HUES48 (cell line): ENCODE data around the gene PLAAT2.
"Not testable (repeated sequence)": the region's sequence is repeated elsewhere in the genome, so short reads cannot be mapped to it uniquely, and the experiment has no call there.

Source experiments
- H3K27ac ChIP-seq: one replicate; pipeline ENCODE4 v1.7.0; 2013; ENCODE audit warnings: low read depth, low read length, inconsistent platforms
- H3K27me3 ChIP-seq: 2 replicates; pipeline ENCODE4 v1.6.1; 2013; ENCODE audit warnings: mild to moderate bottlenecking, low read length; ENCODE audit not compliant: control insufficient read depth, insufficient read depth
- H3K36me3 ChIP-seq: 2 replicates; pipeline ENCODE4 v1.6.1; 2013; ENCODE audit warnings: low read length; ENCODE audit not compliant: control insufficient read depth, insufficient read depth
- H3K4me1 ChIP-seq: 2 replicates; pipeline ENCODE4 v1.6.1; 2013; ENCODE audit warnings: mild to moderate bottlenecking, low read length; ENCODE audit not compliant: control insufficient read depth, insufficient read depth
- H3K4me3 ChIP-seq: 2 replicates; pipeline ENCODE4 v1.5.1; 2013; ENCODE audit warnings: mild to moderate bottlenecking, low read depth, low read length
- H3K9ac ChIP-seq: 2 replicates; pipeline ENCODE4 v1.6.1; 2013; ENCODE audit warnings: mild to moderate bottlenecking, low read depth, low read length, moderate library complexity
- H3K9me3 ChIP-seq: 2 replicates; pipeline ENCODE4 v1.6.1; 2013; ENCODE audit warnings: low read length; ENCODE audit not compliant: control insufficient read depth, insufficient read depth

The PLAAT2 gene

DNA sequence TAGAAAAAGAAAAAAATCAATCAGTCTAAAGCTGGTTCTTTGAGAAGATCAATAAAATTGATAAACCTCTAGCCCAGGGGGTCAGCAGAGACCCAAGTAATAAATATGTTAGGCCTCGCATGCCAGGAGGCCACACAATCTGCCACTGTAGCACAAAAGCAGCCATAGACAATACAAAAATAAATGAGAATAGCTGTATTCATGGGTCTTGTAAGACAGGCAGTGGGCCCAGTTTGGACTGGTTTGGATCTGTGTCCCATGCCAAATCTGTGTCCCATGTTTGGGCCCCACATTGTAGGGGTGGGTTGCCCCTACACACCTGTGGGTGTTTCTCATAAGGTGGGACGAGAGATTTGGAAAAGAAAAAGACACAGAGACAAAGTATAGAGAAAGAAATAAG lies 33.2 kb downstream of the PLAAT2 start:
- Histone ChIP-seq H3K27ac (peak overlapping the region; percentile 94), H3K4me3 (peak overlapping the region; percentile 31), H3K27me3 (no peaks in the 10 kb centered on the region), H3K36me3 (no peaks in the 10 kb centered on the region), H3K4me1 (peaks cover 52% of the 10 kb centered on the region), H3K9me3 (no peaks in the 10 kb centered on the region), H3K9ac (peak overlapping the region; percentile 88)

DNA sequence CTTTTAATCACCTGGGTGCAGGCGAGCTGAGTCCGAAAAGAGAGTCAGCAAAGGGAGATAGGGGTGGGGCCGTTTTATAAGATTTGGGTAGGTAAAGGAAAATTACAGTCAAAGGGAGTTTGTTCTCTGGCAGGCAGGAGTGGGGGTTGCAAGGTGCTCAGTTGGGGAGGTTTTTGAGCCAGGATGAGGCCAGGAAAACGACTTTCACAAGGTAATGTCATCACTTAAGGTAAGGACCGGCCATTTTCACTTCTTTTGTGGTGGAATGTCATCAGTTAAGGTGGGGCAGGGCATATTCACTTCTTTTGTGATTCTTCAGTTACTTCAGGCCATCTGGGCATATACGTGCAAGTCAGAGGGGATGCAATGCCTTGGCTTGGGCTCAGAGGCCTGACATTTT lies 33.8 kb downstream of the PLAAT2 start:
- Histone ChIP-seq H3K9ac (peak overlapping the region; percentile 88), H3K4me3 (peak overlapping the region; percentile 31; the same call in 1 of the 2 replicates), H3K27ac (peak overlapping the region; percentile 94), H3K4me1 (peaks cover 52% of the 10 kb centered on the region)
- H3K9me3 ChIP-seq, H3K27me3 ChIP-seq, H3K36me3 ChIP-seq: not testable (repeated sequence)

DNA sequence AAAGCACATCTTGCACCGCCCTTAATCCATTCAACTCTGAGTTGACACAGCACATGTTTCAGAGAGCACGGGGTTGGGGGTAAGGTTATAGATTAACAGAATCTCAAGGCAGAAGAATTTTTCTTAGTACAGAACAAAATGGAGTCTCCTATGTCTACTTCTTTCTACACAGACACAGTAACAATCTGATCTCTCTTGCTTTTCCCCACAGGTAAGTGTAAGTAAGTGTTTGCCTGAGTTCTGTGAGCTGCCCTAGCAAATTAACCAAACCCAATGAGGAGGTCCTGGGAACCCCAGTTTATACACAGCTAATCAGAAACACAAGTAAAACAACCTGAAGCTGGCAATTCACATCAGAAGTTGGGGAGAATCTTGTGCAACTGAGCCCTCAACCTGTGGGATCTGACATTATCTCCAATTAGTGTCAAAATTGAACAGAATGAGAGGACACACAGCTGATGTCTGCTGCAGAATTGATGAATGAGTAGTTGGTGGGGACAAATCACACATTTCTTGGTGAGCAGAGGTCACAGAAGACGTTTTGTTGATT lies 34.4 kb downstream of the PLAAT2 start:
- Histone ChIP-seq H3K9ac (peak overlapping the region; percentile 88), H3K4me3 (peak overlapping the region; percentile 31; the same call in 1 of the 2 replicates), H3K4me1 (peaks cover 51% of the 10 kb centered on the region), H3K27ac (peak overlapping the region; percentile 94)
- H3K27me3 ChIP-seq, H3K36me3 ChIP-seq, H3K9me3 ChIP-seq: not testable (repeated sequence)

DNA sequence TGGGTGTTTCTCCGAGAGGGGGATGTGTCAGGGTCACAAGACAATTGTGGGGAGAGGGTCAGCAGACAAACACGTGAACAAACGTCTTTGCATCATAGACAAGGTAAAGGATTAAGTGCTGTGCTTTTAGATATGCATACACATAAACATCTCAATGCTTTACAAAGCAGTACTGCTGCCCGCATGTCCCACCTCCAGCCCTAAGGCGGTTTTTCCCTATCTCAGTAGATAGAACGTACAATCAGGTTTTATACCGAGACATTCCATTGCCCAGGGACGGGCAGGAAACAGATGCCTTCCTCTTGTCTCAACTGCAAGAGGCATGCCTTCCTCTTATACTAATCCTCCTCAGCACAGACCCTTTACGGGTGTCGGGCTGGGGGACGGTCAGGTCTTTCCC lies 35.0 kb downstream of the PLAAT2 start:
- not testable (repeated sequence) for H3K4me3 ChIP-seq, H3K27me3 ChIP-seq, H3K36me3 ChIP-seq
- Histone ChIP-seq H3K9me3 (peaks cover 15% of the 10 kb centered on the region), H3K27ac (peak overlapping the region; percentile 65), H3K9ac (0 out of 2 replicates have a peak overlapping the region, but pooled peaks have one; percentile 34), H3K4me1 (peaks cover 45% of the 10 kb centered on the region)

DNA sequence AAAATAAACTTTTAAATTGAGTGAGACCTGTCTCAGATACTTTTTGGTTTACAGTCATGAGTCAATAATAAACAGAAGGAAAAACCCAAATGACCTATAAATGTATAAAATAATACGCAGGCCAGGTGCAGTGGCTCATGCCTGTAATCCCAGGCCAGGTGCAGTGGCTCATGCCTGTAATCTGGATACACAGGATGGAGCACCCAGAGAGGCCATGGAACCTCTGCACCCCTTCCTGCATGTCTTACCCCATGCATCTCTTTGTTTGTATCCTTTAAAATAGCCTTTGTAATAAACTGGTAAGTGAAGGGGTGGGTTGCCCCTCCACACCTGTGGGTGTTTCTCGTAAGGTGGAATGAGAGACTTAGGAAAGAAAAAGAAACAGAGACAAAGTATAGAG lies 35.5 kb downstream of the PLAAT2 start:
- no peaks in the 10 kb centered on the region for H3K27me3 ChIP-seq
- H3K4me1 ChIP-seq = peaks cover 40% of the 10 kb centered on the region
- H3K36me3 ChIP-seq = no peaks in the 10 kb centered on the region; the same call in 1 of the 2 replicates
- peak overlapping the region; percentile 65 for H3K27ac ChIP-seq
- peak overlapping the region; percentile 34 for H3K9ac ChIP-seq
- H3K9me3 ChIP-seq = peaks cover 19% of the 10 kb centered on the region
- 0 out of 2 replicates have a peak overlapping the region, but pooled peaks have one; percentile 2 for H3K4me3 ChIP-seq

DNA sequence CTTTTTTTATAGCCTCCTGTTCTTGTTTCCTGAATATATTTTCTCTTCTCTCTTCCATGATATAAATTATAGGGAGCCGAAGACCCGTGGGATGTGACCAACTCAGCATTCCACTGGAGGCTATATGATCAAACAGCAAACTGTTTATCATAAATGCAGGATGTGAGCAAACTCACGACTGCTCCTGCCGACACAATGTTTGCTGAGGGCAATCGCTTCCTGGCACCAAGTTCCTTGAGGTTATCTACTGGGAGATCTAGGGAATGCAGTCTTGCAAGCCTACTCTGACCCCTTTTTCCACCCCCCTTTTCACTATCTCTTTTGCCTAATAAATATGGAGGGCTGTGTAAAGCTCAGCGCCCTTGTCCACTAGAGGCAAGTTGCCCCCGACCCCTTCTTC lies 40.0 kb downstream of the PLAAT2 start:
- Histone ChIP-seq H3K9me3 (peaks cover 36% of the 10 kb centered on the region), H3K4me3 (no peak overlapping the region), H3K36me3 (no peaks in the 10 kb centered on the region; the same call in 1 of the 2 replicates), H3K9ac (no peak overlapping the region), H3K27ac (no peak overlapping the region), H3K27me3 (no peaks in the 10 kb centered on the region), H3K4me1 (peaks cover 7% of the 10 kb centered on the region)

DNA sequence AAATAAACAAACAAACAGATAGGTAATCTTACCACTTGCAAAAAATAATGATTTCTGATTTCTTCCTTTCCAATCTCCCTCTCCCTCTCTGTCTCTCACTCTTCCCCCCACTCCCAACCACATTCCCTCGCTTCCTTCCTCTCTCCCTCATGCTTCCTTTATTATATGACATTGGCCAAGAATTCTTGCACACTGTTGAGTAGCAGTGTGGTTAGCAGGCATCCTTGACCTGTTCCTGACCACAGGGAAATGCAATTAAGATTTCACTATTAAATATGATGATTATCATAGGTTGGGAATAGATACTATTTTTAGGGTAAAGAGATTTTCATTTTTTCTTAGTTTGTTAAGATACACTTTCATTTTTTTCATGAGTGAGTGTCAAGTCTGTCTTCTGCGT lies 41.3 kb downstream of the PLAAT2 start:
- Histone ChIP-seq H3K4me3 (no peak overlapping the region), H3K36me3 (no peaks in the 10 kb centered on the region; the same call in 1 of the 2 replicates), H3K9me3 (peaks cover 36% of the 10 kb centered on the region), H3K27ac (no peak overlapping the region), H3K9ac (no peak overlapping the region), H3K27me3 (no peaks in the 10 kb centered on the region), H3K4me1 (no peaks in the 10 kb centered on the region)

DNA sequence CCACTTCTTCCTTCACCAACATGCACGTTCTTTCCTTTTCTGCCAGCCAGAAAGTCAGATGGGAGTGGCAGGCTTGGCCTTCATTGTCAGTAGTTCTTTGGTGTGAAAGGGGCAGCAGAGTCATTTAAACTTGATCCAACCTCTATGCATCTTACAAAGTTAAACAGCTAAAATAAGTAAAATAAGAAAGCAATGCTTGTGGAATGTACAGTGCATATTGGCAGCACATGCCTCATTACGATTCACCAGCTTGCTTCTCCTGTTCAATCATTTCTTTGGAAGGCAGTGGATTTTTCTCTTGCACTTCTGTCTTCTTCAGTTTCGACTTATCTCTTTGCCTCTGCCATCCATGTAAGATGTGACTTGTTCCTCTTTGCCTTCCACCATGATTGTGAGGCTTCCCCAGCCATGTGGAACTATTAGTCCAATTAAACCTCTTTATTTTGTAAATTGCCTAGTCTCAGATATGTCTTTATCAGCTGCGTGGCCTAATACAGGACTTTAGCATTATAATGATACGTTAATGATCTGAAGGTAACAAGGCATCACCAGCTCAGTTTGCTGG lies 42.5 kb downstream of the PLAAT2 start:
- Histone ChIP-seq H3K9me3 (peaks cover 36% of the 10 kb centered on the region), H3K9ac (no peak overlapping the region), H3K4me3 (no peak overlapping the region), H3K4me1 (no peaks in the 10 kb centered on the region), H3K27me3 (no peaks in the 10 kb centered on the region), H3K36me3 (no peaks in the 10 kb centered on the region; the same call in 1 of the 2 replicates), H3K27ac (no peak overlapping the region)

DNA sequence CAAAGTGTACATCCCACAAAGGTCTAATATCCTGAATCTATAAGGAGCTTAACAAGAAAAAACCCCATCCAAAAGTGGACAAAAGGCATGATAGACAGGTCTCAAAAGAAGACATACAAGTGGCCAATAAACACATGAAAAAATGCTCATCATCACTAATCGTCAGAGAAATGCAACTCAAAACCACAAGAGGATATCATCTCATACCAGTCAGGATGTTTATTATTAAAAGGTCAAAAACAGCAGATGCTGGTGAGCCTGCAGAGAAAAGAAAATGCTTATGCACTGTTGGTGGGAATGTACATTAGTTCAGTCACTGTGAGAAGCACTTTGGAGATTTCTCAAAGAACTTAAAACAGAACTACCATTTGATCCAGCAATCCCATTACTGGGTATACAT lies 44.6 kb downstream of the PLAAT2 start:
- no peak overlapping the region for H3K4me3 ChIP-seq
- H3K27me3 ChIP-seq = no peaks in the 10 kb centered on the region
- no peak overlapping the region for H3K9ac ChIP-seq
- H3K9me3 ChIP-seq = peaks cover 25% of the 10 kb centered on the region
- no peaks in the 10 kb centered on the region for H3K36me3 ChIP-seq
- H3K27ac ChIP-seq = no peak overlapping the region
- H3K4me1 ChIP-seq = no peaks in the 10 kb centered on the region

DNA sequence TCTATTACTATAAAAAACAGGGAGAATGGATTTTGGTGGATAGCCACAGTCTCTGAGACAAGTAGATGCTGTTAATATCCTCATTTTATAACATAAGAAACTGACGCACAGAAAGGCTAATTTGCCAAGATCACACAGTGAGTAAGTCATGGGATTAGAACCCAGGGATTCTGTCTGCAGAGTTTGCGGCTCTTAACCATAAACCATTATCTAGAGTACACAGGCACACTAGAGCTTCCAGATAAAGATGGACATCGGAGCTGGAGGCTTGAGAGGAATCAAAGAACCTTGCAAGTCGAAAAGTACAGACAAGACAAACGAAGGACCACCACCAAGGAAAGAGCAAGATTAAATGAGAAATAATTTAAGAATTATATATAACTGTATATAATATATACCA lies 46.0 kb downstream of the PLAAT2 start:
- H3K27ac ChIP-seq = no peak overlapping the region
- H3K9ac ChIP-seq = no peak overlapping the region
- no peaks in the 10 kb centered on the region for H3K4me1 ChIP-seq
- H3K4me3 ChIP-seq = no peak overlapping the region
- no peaks in the 10 kb centered on the region for H3K36me3 ChIP-seq
- H3K27me3 ChIP-seq = no peaks in the 10 kb centered on the region
- H3K9me3 ChIP-seq = peaks cover 13% of the 10 kb centered on the region

DNA sequence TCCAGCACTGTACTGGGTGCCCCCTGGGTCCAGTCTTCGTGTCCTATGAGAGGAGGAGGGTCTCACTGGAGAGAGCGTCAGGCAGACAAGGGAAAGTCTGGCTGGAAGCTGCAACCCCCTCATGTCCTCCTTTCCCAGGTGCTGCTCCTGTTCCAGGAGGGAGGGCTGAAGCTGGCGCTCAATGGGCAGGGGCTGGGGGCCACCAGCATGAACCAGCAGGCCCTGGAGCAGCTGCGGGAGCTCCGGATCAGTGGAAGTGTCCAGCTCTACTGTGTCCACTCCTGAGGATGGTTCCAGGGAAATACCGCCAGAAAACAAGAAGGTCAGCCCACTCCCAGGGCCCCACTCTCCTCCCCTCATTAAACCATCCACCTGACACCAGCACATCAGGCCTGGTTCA lies 47.1 kb downstream of the PLAAT2 start:
- H3K9me3 ChIP-seq = peaks cover 8% of the 10 kb centered on the region
- no peak overlapping the region for H3K9ac ChIP-seq
- no peaks in the 10 kb centered on the region for H3K36me3 ChIP-seq
- no peak overlapping the region for H3K27ac ChIP-seq
- peaks cover 3% of the 10 kb centered on the region; the same call in 1 of the 2 replicates for H3K4me1 ChIP-seq
- no peak overlapping the region for H3K4me3 ChIP-seq
- no peaks in the 10 kb centered on the region for H3K27me3 ChIP-seq
